ACHN (cell line): ENCODE results near the gene DENR.
"Not testable (repeated sequence)": the region's sequence is repeated elsewhere in the genome, so short reads cannot be mapped to it uniquely, and the experiment has no call there.

Source experiments
- DNase-seq: peaks from one replicate; pipeline ENCODE4 v3.0.0-alpha.2; 2015
- in situ Hi-C: cut with HindIII; loops from 2 replicates; pipeline ENCODE4 v1.10.0; 2017; ENCODE audit warnings: low sequenced_read_pairs, low pct_ligation_motif_present, low pct_unique_long_range_greater_than_20kb

Gene DENR, protein sequence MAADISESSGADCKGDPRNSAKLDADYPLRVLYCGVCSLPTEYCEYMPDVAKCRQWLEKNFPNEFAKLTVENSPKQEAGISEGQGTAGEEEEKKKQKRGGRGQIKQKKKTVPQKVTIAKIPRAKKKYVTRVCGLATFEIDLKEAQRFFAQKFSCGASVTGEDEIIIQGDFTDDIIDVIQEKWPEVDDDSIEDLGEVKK

DNA sequence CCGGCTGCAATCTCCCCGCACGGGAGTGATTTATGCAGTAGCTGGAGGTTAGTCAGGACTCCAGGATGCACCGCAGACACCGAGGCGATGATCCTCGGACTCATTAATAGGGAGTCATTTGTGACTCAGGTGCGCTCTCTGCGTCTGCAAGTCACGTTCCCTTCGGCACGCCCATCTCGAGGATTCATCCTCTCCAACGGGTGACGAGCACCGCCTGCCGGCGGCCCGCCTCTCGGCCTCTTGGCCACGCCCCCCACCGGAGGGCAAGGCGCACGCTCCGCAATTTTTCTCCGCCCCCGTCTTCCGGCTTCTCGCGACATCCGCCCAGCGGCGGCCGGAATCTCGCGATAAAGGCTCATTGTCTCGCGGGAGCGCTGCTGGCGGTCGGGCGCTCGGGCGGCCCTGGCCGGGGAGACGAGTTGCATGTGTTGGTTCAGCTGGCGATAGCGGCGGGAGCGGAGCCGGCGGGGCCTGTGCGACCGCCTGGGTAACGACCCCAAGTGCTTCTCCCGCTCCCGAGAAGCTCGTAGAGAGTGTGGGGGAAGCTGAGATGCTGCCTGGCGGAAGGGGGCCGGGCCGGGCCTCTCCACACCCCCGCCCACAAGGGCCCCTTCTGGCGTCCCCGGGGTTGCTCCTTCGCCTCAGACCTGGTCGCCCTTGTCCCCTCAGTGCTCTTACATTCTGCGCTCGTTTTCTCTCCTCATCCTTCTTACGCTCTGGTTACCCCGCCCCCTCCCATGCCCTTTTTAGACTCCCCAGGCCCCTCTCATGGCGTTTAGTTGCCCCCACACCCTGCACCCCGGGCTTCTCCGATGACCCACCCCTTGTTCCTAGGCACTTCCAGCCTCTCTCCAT, at the start of gene DENR:
Gene DENR (plus strand): TSS at position 361 of the 855 bp plus-strand sequence. CDS start 878 bp downstream, outside the sequence.
- in situ Hi-C loops = loop anchor here (25.0 kb wide), 1 partner anchor 115 kb away; no protein-coding TSS in a partner anchor
- peak; percentile 100 for DNase-seq

DNA sequence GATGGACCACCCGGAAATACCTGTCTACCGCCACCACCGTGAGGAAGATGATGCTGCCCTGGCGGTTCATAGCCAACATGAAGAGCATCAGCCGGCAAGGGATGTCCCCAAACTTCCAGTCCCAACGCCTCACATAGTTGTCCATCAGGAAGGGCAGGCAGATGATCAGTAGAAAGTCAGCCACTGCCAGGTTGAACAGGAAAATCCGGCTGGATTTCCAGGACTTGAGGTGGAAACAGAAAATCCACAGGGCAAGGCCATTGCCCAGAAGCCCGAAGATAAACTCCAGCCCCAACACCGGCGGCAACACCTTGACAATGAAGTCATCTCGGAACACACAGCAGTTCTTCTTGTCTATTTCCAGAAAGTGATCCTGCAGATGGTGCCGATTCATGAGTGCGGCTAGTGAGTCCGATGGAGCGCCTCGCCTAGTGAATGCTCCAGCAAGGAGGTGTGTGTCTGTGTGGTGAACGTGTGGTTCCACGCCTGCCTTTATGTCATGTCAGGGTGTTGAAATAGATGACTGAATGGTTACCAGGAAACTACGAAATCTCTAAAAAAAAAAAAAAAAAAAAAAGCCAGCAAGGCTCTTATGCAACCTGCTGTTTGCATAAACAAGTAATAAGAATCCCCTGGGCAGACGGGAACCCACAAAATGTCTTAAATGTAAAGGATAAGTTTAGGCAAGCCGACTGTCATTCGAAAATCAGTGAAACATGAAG, 49.6 kb upstream of the DENR start, which contains the start of gene HCAR2:
Gene HCAR2 (minus strand): TSS at position 468 of the 722 bp plus-strand sequence. CDS start 74 bp downstream, at position 394.
- DNase-seq, in situ Hi-C loops: not testable (repeated sequence)

DNA sequence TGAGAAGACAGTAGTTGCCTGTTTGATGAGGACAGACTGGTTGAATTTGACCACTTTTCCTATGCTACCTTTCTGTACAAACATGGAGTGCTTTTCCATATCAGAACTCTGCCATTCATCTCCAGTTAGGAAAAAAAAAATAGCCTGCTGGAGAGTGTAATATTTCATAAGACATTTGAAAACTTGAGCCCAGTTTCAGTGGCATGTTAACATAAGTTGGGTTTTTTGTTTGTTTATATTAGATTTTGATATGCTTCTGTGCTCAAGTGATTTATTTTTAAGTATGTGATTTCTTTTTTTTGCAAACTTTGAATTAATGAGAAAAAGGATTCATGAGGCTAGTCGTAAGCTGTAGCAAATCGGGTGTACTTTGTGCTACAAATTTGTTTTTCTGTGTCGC, 48.8 kb upstream of the DENR start:
- in situ Hi-C loops, DNase-seq: not testable (repeated sequence)

DNA sequence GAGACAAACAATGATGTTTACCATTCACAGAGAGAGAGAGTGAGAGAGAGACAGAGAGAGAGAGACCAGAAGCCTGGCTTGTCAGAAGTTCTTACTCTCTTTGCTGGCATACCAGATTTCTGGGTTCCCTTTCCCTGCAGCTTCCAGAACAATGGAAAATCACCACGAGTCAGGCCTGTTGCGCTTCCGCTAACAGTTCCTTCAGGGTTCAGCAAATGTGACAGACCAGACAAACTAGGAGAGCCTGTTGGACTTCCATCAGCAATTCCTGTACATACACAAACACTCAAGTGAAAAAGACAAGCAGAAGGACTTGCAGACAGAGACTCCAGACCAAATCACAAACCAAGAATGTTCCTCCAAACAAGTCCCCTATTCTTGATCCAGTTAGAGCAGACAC, 43.3 kb upstream of the DENR start:
- DNase-seq, in situ Hi-C loops: not testable (repeated sequence)

DNA sequence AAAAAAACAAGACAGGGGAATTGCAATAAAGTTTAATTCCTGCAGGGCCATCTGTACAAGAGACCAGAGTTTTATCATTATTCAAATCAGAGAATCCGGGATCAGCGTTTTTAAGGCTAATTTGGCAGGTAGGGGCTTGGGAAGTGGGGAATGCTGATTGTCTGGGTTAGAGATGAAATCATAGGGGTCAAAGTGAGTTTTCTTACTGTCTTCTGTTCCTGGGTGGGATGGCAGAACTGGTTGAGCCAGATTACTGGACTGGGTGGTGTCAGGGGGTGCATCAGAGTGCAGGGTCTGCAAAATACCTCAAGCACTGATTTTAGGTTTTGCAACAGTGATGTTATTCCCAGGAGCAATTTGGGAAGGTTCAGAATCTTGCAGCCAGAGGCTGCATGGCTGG, 42.3 kb upstream of the DENR start:
- in situ Hi-C loops, DNase-seq: not testable (repeated sequence)

DNA sequence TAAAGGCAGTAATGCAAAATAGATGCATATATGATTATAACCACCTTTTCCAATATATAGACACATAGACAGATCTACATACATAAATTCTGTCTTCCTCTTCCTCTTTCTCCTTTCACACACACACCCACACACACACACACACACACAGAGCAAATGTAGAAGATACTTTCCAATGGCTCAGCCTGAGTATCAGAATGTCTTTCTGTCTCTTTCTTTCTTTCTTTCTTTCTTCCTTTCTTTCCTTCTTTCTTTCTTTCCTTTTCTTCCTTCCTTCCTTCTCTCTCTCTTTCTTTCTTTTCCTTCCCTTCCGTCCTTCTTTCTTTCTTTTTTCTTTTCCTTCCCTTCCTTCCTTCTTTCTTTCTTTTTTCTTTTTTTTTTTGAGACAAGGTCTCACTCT, 41.4 kb upstream of the DENR start:
- DNase-seq, in situ Hi-C loops: not testable (repeated sequence)

DNA sequence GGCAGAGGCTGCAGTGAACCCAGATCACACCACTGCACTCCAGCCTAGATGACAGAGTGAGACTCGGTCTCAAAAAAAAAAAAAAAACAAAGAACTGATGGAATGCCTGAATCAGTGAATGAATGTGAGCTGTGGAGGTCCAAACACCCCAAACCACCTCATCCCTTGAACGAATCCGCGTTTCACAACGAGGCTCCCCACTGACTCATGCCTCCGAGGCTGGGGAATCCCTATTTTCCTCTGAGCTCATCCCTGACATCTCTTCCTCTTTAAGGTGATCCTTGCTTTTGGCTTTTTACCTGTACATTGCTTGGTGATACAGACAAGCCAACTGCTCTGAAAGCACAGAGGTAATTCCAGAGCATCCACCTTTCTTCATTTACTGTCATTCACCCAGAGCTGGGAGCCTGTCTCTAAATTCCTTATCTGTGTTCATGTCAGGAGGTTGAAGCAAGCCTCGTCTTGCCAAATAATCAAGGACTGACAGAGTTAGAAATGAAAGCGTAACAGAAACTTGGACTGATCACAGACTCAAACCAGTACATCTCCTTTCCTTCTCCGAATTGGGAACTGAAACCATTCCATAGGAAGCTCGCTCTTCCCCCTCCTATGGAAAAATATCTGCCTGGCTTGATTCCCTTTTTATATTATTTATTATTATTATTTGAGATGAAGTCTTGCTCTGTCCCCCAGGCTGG, 39.0 kb upstream of the DENR start:
- in situ Hi-C loops, DNase-seq: not testable (repeated sequence)

DNA sequence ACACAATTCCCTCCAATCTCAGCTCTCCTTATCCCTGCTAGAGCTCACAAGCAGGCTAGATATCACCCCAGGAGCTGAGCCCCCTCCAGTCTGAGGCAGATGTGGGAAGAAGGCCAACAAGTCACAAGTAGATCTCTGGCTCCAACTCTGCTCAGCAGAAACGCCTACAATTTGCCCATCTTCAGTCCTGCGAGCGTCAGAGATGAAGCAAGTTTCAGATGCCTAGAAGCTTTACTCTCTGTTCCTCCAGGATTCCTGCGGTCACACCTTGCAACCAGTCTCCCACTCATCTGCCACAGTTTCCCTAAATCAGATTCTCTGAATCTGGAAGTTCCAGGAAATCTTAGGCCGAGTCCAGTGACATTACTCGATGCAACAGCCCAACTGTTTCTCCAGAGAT, 37.4 kb upstream of the DENR start:
- DNase-seq, in situ Hi-C loops: not testable (repeated sequence)

DNA sequence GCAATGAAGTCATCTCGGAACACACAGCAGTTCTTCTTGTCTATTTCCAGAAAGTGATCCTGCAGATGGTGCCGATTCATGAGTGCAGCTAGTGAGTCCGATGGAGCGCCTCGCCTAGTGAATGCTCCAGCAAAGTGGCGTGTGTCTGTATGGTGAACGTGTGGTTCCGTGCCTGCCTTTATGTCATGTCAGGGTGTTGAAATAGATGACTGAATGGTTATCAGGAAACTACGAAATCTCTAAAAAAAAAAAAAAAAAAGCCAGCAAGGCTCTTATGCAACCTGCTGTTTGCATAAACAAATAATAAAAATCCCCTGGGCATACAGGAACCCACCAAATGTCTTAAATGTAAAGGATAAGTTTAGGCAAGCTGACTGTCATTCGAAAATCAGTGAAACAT, 36.0 kb upstream of the DENR start, which contains the start of gene HCAR3:
Gene HCAR3 (minus strand): TSS at position 154 of the 400 bp plus-strand sequence. CDS start 74 bp downstream, at position 80.
- in situ Hi-C loops, DNase-seq: not testable (repeated sequence)

DNA sequence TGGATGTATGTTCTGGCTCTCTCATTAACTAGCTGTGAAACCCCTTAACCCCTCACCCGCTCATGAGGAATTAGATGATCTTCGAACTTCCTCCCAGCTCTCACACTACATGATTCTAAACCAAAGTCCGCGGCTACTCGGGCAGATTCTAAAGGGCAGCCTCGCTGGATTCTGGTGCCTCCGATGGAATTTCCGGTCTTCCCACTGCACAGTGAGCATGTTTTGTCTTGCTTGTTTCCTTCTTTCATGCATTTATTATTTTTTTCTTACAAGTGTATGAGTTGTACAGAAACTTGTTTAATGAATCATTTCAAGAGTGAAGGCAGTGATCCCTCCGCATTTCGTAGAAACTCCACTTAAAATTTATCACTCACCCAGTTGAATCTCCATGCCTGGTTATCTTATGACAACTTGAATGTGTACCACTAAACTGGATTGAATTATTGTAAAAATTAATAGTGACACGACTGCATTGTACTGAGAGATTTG, 31.5 kb upstream of the DENR start:
- in situ Hi-C loops = no loop called here
- DNase-seq = no peak

DNA sequence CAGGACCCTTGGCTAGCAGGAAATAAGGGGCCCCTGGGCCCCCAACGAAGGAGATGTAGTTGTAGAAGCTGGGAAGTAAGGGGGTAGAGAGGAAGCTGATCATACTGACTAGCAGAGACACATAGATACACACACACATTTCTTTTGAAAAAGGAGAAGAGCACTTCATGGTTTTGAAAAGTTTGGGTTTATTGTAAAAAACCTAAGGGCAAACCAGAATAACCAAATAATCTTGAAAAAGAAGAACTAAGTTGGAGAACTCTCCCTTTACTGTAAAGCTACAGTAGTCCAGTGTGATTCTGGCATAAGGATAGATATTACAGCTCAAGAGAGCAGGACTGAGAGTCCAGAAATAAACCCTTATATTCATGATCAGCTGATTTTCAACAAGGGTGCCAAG, 30.2 kb upstream of the DENR start:
- in situ Hi-C loops = no loop called here
- no peak for DNase-seq

DNA sequence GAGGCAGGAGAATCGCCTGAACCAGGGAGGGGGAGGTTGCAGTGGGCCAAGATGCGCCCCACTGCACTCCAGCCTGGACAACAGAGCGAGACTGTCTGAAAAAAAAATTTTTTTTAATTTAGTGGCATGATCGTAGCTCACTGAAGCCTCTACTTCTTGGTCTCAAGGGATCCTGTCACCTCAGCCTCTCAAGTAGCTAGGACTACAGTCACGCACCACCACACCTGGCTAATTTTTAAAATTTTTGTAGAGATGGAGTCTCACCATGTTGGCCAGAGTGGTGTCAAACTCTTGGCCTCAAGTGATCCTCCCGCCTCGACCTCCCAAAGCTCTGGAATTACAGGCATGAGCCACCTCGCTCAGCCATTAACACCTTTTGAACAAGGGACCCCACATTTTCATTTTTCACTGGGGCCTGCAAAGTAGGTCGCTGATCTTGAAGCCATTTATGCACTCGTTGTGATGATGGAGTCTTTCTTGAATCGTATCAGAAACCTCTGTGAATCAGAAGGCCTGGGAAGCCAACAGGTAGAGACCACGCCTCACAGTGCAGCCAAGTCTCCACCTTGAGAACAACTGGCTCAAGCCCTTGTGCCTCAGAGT, 27.9 kb upstream of the DENR start:
- in situ Hi-C loops = no loop called here
- no peak for DNase-seq

DNA sequence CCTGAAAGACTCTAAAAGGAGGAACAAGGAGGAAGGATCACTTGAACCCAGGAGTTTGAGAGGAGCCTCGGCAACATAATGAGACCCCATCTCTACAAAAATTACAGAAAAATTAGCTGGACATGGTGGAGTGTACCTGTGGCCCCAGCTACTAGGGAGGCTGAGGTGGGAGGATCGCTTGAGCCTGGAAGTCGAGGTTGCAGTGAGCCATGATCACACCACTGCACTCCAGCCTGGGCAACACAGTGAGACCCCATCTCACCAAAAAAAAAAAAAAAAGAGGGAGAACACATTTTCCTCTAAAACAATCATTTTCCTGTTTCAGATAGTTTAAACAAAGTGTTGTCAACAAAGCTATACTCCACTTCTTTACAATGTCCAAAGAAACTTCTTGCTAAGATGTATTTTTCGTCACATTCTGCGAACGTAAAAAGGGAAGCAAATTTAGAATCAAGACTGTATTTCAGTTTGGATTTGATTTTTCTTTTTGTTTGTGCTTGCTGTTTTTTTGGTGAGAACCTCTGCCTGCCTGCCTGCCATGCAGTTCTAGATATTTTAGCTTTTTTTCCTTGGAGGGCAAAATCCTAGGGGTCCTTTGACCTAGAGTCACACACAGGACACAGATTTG, 27.1 kb upstream of the DENR start:
- in situ Hi-C loops = no loop called here
- DNase-seq = no peak

DNA sequence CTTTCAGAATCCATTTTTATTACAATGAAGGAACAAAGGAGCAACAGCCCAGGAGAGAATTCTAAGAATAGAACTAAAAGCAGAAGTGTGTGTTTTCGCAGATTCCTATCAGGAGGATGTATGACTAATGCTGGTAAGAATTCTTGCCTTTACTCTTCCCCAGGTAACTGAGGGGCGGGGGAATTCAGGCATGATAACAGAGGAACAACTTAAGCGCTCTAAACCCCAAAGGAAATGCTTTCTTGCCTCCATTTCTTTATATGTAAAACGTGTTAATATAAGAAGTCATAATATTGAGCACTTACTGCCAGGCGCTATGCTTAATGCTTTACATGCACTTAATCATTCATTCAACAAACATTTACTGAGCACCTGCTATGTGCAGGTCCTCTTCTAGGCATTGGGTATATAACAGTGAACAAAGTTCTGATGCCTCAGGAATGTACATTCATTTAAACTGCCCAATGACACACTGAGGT, 26.5 kb upstream of the DENR start:
- in situ Hi-C loops = no loop called here
- DNase-seq = peak; percentile 53

DNA sequence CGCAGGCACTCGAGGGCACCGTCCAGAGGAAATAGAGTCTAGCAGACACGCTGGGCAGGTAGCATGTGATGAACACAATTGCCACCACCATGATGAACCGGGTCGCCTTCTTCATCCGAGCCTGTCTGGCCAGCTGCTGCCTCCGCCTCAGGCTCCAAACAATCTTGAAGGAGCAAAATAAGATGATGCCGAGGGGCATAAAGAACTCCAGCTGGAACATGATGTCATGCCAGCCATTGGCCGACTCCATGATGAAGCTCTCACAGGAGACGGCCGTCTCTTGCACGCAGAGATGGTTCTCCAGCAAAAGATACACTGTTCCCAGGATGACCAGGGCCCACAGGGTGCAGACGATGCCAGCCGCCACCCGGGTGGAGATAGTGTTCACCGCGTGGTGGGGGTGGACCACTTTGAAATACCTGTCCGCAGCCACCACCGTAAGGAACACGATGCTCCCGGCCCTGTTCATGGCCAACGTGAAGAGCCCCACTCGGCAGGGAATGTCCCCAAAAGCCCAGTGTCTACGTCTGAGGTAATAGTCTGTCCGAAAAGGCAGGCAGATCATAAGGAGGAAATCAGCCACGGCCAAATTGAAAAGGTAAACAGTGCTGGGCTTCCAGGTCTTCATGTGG, 22.9 kb upstream of the DENR start:
- DNase-seq = no peak
- in situ Hi-C loops = no loop called here

DNA sequence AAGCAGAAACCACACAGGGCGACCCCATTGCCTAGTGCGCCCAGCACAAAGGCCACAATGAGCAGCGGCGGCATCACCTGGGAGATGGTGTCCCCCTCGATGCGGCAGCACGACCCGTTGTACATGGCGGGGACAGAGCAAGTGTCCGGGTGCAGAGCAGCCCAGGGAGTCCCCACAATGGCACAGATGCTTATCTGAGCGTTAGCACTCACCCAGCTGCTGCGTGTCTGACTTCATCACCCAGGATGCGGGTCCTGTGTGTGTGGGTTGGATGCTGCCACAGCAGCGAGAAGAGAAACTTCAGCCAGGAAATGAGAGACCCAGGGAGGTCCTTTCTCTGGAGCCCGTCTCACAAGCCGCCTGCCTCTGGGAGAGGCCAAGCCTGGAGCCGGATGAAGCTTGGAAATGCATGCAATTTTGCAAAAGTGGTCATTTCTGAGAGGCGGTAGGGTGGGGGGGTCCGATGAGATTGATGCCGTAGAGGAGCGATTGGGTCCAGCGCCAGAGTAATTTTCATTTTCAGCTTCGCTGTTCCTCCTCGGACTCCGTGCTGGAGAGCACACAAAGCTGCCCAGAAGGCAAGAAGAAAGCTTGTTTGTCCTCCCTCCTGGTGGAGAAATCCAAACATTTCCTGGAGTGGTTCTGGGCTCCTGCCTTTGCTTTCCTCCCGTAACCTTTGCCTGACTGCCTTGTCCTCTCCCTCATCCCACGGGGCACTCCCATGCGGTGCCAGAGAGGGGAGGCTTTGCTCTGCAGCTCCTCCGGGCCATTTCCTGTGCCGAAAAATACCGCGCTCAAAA, 22.2 kb upstream of the DENR start, which contains the start of gene HCAR1:
Gene HCAR1 (minus strand): TSS at position 630 of the 800 bp plus-strand sequence. CDS start 505 bp downstream, at position 125.
- in situ Hi-C loops = no loop called here
- no peak for DNase-seq
